ENCODE data around the gene FAM237B. TPM values are rescaled to one million over a fixed set of nuclear protein-coding genes. Genes with fewer than 3 reads are reported as not detected.

Gene FAM237B
- total and polyA plus RNA-seq, 9 of the 15 experiments (the other 6 are each of a cell fraction or from before 2014, with no cell fraction given) = not detected

DNA sequence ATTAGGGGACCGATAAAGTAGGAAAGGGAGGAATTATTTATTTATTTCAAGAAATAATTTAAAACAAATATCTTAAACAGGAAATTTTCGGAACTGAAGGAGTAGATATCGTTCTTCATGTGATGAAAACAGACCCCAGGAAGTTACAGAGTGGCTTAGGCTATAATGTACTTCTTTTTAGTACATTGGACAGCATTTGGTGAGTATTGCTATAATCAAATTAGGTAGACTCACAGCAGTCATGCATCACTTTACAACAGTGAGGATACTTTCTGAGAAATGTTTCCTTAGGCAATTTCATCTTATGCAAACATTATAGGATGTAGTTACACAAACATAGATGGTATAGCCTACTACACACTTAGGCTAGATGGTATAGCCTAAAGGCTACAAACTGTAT, 33.0 kb downstream of the FAM237B start:
- H3K4me3 ChIP-seq = no peak overlapping the region
- H3K9me1 ChIP-seq (ENCODE audit: control insufficient read depth, insufficient read depth, low read length) = no peaks in the 10 kb centered on the region
- no peak overlapping the region for H3K27ac ChIP-seq (ENCODE audit: extremely low read depth, low read depth, low read length)
- TF ChIP-seq BRF1 (IDR thresholded peaks at IDR 0.05; ENCODE audit: borderline replicate concordance, extremely low read depth, insufficient read length) (no peak), ZFP30 (CRISPR knock-in tag; IDR thresholded peaks at IDR 0.05; ENCODE audit: borderline replicate concordance) (no peak), KLF1 (tag; IDR thresholded peaks at IDR 0.05) (no peak), NR2F6 (CRISPR knock-in tag; IDR thresholded peaks at IDR 0.05) (no peak), KLF13 (tag; IDR thresholded peaks at IDR 0.05; ENCODE audit: borderline replicate concordance, low read depth) (no peak), SIN3B (IDR thresholded peaks at IDR 0.05; ENCODE audit: low read depth) (no peak), HNRNPUL1 (IDR thresholded peaks at IDR 0.05; ENCODE audit: low read length) (no peak)
- TF ChIP-seq, protein P1, sequence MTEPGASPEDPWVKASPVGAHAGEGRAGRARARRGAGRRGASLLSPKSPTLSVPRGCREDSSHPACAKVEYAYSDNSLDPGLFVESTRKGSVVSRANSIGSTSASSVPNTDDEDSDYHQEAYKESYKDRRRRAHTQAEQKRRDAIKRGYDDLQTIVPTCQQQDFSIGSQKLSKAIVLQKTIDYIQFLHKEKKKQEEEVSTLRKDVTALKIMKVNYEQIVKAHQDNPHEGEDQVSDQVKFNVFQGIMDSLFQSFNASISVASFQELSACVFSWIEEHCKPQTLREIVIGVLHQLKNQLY (CRISPR knock-in tag; conservative IDR thresholded peaks at IDR 0.05) = no peak
- in situ Hi-C loops (cut with MboI) = no loop called here
- ChIA-PET POLR2A (no interaction called here), CTCF (ENCODE audit: low intra/inter-chr PET ratio) (no interaction called here)
- H3K4me1 ChIP-seq (replicated peaks in 1 of 2; ENCODE audit: control insufficient read depth in 2 of 2, insufficient read depth in 2 of 2, low read length in 2 of 2) = no peaks in the 10 kb centered on the region
- DNase-seq (ENCODE audit: extremely low read depth in 1 of 4, low spot score in 3 of 4) = no peak
- H3K9ac ChIP-seq (ENCODE audit: insufficient read depth in 1 of 2, low read depth in 2 of 2, low read length in 2 of 2) = no peak overlapping the region
- WGBS (ENCODE audit: insufficient coverage, low coverage, missing lambda C conversion rate) = 15% methylated on average over 3 of the region's 3 CpGs
- intact Hi-C loops (cut with micrococcal nuclease) = no loop called here
- no peaks in the 10 kb centered on the region for H3K27me3 ChIP-seq (ENCODE audit: control insufficient read depth in 2 of 2, insufficient read depth in 2 of 2, low read length in 2 of 2)
- BruUV-seq (replicated peaks) = no TSS peak
- no peak for FAIRE-seq
- H4K20me1 ChIP-seq (replicated peaks; ENCODE audit: control insufficient read depth, insufficient read depth, low read length) = no peaks in the 10 kb centered on the region
- no peaks in the 10 kb centered on the region for H3K36me3 ChIP-seq (ENCODE audit: control insufficient read depth, insufficient read depth, low read length)
- no peak for ATAC-seq
- H2AFZ ChIP-seq (ENCODE audit: low read depth, low read length) = no peak overlapping the region
- no peaks in the 10 kb centered on the region for H3K79me2 ChIP-seq (ENCODE audit: control insufficient read depth, insufficient read depth, low read length)
- H3K9me3 ChIP-seq (replicated peaks; ENCODE audit: control insufficient read depth, insufficient read depth, low read depth, low read length) = no peaks in the 10 kb centered on the region
- H3K4me2 ChIP-seq (ENCODE audit: insufficient read depth, low read length) = no peak overlapping the region
